ENCODE data around the gene TRAM2. TPM values are rescaled to one million over a fixed set of nuclear protein-coding genes. Genes with fewer than 3 reads are reported as not detected.

Gene TRAM2
- total RNA-seq, 1 experiment from 2014 or later = 12.8 TPM

GRCh38 chr6:52546192-52546591, 30.7 kb downstream of the TRAM2 start:
- CTCF ChIA-PET = no interaction called here
- DNase-seq = no peak
- Mint-ChIP-seq H3K27me3 (ENCODE audit: unreplicated experiment) (no peaks in the 10 kb centered on the region), H3K36me3 (ENCODE audit: insufficient read depth, unreplicated experiment) (no peaks in the 10 kb centered on the region), H3K4me1 (ENCODE audit: low read depth, unreplicated experiment) (peaks cover 57% of the 10 kb centered on the region), H3K4me3 (ENCODE audit: low read depth, unreplicated experiment) (no peak overlapping the region), H3K9me3 (ENCODE audit: low read depth, unreplicated experiment) (no peaks in the 10 kb centered on the region), H3K27ac (ENCODE audit: unreplicated experiment) (no peak overlapping the region)
- no peak for TF ChIP-seq CTCF (IDR thresholded peaks at IDR 0.05; ENCODE audit: unreplicated experiment)
- intact Hi-C loops (cut with micrococcal nuclease; ENCODE audit: unreplicated experiment) = no loop called here
- BruUV-seq (replicated peaks) = no TSS peak

- no peak for DNase-seq
- BruUV-seq (replicated peaks) = no TSS peak
- no peak for TF ChIP-seq CTCF (IDR thresholded peaks at IDR 0.05; ENCODE audit: unreplicated experiment)
- H3K27ac Mint-ChIP-seq (ENCODE audit: unreplicated experiment) = no peak overlapping the region
- CTCF ChIA-PET = no interaction called here
- H3K9me3 Mint-ChIP-seq (ENCODE audit: low read depth, unreplicated experiment) = no peaks in the 10 kb centered on the region
- no peak overlapping the region for H3K4me3 Mint-ChIP-seq (ENCODE audit: low read depth, unreplicated experiment)
- H3K36me3 Mint-ChIP-seq (ENCODE audit: insufficient read depth, unreplicated experiment) = no peaks in the 10 kb centered on the region
- H3K27me3 Mint-ChIP-seq (ENCODE audit: unreplicated experiment) = no peaks in the 10 kb centered on the region
- H3K4me1 Mint-ChIP-seq (ENCODE audit: low read depth, unreplicated experiment) = peaks cover 58% of the 10 kb centered on the region
- intact Hi-C loops (cut with micrococcal nuclease; ENCODE audit: unreplicated experiment) = no loop called here
These were observed 31.3 kb downstream of the TRAM2 start for GRCh38 chr6:52545406-52546119.

- no TSS peak for BruUV-seq (replicated peaks)
- intact Hi-C loops (cut with micrococcal nuclease; ENCODE audit: unreplicated experiment) = no loop called here
- no peak for DNase-seq
- Mint-ChIP-seq H3K9me3 (ENCODE audit: low read depth, unreplicated experiment) (no peaks in the 10 kb centered on the region), H3K4me1 (ENCODE audit: low read depth, unreplicated experiment) (peaks cover 55% of the 10 kb centered on the region), H3K36me3 (ENCODE audit: insufficient read depth, unreplicated experiment) (no peaks in the 10 kb centered on the region), H3K27ac (ENCODE audit: unreplicated experiment) (no peak overlapping the region), H3K4me3 (ENCODE audit: low read depth, unreplicated experiment) (no peak overlapping the region), H3K27me3 (ENCODE audit: unreplicated experiment) (no peaks in the 10 kb centered on the region)
- CTCF ChIA-PET = interaction anchor here (0.7 kb wide), 1 partner anchor 57 kb away, joined by 3 read pairs; no protein-coding TSS in a partner anchor
- TF ChIP-seq CTCF (IDR thresholded peaks at IDR 0.05; ENCODE audit: unreplicated experiment) = no peak
These were observed 32.1 kb downstream of the TRAM2 start for GRCh38 chr6:52544602-52545405.

GRCh38 chr6:52543729-52544601, 32.9 kb downstream of the TRAM2 start:
- no peaks in the 10 kb centered on the region for H3K36me3 Mint-ChIP-seq (ENCODE audit: insufficient read depth, unreplicated experiment)
- TF ChIP-seq CTCF (IDR thresholded peaks at IDR 0.05; ENCODE audit: unreplicated experiment) = no peak
- intact Hi-C loops (cut with micrococcal nuclease; ENCODE audit: unreplicated experiment) = no loop called here
- no peak overlapping the region for H3K4me3 Mint-ChIP-seq (ENCODE audit: low read depth, unreplicated experiment)
- H3K27ac Mint-ChIP-seq (ENCODE audit: unreplicated experiment) = no peak overlapping the region
- H3K9me3 Mint-ChIP-seq (ENCODE audit: low read depth, unreplicated experiment) = no peaks in the 10 kb centered on the region
- CTCF ChIA-PET = interaction anchor here (0.7 kb wide), 1 partner anchor 56 kb away, joined by 3 read pairs; no protein-coding TSS in a partner anchor
- DNase-seq = no peak
- no peaks in the 10 kb centered on the region for H3K27me3 Mint-ChIP-seq (ENCODE audit: unreplicated experiment)
- no TSS peak for BruUV-seq (replicated peaks)
- H3K4me1 Mint-ChIP-seq (ENCODE audit: low read depth, unreplicated experiment) = peaks cover 49% of the 10 kb centered on the region

Data from Calu3 (cell line).